Measurements from ENCODE around the gene ENSA.
"Not testable (repeated sequence)": the region's sequence is repeated elsewhere in the genome, so short reads cannot be mapped to it uniquely, and the experiment has no call there.

ENSA gene

DNA sequence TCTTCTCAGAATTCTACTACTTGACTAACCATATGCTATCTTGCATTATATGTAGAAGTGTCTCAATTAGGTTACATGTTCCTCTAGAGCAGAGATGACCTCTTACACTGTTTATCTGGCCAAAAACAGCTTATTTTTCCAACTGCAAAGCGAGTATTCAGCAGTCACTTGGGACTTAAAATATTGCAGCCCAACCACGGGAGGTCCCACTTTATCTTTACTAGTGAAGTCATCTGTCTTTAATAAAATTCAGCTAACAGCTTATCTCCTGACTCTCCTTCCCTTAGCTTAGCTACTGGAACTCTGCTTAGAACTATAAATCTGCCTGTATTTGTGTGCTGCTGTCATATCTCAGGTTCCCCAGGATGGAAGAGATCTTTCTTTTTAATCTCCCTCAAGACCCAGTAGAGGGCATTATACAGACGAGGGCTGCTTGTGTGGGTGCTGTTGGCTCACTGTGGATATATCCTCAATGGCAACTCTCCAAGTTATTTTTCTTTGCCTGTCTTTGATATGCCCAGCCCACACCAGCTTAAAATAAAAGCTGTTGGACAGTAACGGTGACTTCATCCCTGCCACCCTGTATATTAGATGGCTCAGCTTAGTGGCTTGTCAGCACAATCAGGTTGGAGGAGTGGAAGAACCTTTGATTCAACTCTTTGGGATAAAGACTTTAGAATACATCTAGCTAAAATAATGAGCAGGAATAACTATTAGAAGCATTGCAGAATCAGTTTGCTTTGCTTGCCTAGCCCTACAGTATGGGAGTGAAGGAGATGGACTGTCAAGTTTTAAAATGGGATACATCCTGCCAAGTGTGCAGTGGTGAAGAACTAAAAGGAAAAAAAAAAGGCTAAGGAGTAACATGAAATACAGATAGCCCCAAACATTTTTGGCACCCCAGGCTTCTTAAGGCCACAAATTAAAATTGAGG, 9.6 kb downstream of the ENSA start:
- Histone ChIP-seq H3K4me3 (ENCODE audit: low read length) (no peak overlapping the region), H3K27ac (ENCODE audit: low read length) (no peak overlapping the region), H3K9me3 (ENCODE audit: insufficient read depth, low read depth, low read length) (no peaks in the 10 kb centered on the region), H3K4me1 (ENCODE audit: insufficient read depth, low read length) (no peaks in the 10 kb centered on the region), H3K9ac (ENCODE audit: low read depth, low read length) (no peak overlapping the region), H3K27me3 (ENCODE audit: insufficient read depth, low read length) (no peaks in the 10 kb centered on the region), H3K36me3 (ENCODE audit: insufficient read depth, low read depth, low read length) (peaks cover 96% of the 10 kb centered on the region)

DNA sequence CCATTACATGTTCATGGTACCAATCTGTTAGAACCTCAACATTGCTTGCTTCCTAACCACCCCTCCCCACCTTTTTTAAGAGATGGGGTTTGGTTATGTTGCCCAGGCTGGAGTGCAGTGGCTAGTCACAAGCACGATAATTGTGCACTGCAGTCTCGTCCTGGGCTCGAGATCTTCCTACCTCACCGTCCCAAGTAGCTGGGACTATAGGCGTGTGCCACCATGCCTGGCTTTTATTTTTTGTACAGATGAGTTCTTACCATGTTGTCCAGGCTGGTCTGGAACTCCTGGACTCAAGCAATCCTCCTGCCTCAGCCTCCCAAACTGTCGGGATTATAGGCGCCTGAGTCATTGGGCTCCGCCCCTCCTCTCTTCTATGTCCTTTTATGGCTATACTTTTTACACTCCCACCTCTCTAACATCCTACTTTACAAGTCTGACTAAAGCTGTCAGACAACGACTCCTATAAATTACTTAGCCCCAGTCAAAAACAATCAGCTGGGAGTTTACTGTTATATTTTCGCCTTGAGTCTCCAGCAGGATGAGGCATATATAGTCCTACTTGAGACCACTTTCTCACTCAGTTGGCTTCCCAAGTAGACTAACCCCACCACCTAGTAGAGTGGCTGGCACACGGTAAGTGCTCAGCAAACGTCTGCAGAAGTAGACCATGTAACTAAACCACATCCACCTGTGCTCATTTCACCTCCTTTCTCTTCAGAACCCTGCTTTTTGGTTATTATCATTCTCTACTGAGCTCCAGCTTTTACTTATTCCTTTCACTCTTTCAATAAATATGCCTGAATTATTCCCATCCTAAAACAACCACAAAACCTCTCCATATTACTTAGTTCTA, 13.8 kb downstream of the ENSA start:
- Histone ChIP-seq H3K27ac (ENCODE audit: low read length) (no peak overlapping the region), H3K4me1 (ENCODE audit: insufficient read depth, low read length) (peaks cover 6% of the 10 kb centered on the region; the same call in 1 of the 2 replicates), H3K9ac (ENCODE audit: low read depth, low read length) (no peak overlapping the region), H3K36me3 (ENCODE audit: insufficient read depth, low read depth, low read length) (peaks cover 84% of the 10 kb centered on the region), H3K27me3 (ENCODE audit: insufficient read depth, low read length) (no peaks in the 10 kb centered on the region), H3K4me3 (ENCODE audit: low read length) (no peak overlapping the region), H3K9me3 (ENCODE audit: insufficient read depth, low read depth, low read length) (no peaks in the 10 kb centered on the region)

DNA sequence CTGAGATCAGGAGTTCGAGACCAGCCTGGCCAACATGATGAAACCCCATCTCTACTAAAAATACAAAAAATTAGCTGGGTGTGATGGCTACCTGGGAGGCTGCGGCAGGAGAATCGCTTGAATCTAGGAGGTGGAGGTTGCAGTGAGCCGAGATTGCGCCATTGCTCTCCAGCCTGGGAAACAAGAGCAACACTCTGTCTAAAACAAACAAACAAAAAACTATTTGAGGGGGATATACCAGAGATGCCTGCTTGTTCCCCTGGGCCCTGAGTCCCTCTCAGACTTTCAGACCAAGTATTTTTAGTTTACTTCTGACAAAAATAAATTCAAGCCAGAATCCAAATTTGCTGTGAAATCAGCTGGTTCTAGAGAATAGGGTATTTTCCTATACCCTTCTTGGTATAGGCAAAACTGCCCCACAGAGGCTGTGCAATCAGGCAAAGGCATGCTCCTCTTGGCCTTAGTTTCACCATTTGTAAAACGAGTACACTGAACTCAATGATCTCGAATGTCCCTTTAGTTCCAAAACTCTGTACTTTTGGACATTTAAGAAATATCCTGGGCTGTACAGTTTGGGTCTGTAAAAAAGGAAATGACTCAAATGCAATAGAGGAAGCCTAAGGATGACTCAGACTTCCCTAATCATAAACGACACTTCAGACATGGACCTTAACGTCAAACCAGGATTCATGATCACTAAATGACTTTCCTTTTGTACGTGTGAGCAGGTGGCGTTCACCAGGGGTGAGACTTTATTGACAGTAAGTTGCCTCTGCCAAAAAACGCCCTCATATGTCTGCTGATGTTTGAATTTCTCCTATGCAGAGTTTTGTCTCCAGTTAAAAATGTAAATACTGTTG, 16.1 kb downstream of the ENSA start:
- H3K9ac ChIP-seq (ENCODE audit: low read depth, low read length) = no peak overlapping the region
- H3K27ac ChIP-seq (ENCODE audit: low read length) = no peak overlapping the region
- H3K9me3 ChIP-seq (ENCODE audit: insufficient read depth, low read depth, low read length) = no peaks in the 10 kb centered on the region
- peaks cover 17% of the 10 kb centered on the region for H3K4me1 ChIP-seq (ENCODE audit: insufficient read depth, low read length)
- H3K4me3 ChIP-seq (ENCODE audit: low read length) = no peak overlapping the region
- no peaks in the 10 kb centered on the region for H3K27me3 ChIP-seq (ENCODE audit: insufficient read depth, low read length)
- peaks cover 62% of the 10 kb centered on the region for H3K36me3 ChIP-seq (ENCODE audit: insufficient read depth, low read depth, low read length)

DNA sequence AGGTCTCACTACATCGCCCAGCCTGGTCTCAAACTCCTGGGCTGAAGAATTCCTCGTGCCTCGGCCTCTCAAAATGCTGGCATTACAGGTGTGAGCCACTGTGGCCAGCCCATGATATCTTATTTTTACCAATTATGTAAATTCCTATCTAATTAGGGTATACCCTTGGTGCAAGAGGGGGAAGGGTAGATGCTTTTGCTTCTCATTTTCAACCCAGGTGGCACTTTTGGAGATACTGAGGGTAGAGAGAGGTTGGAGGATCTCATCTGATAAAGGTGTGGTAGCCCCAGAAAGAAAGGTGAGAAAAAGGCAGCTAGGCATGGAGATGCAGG, 17.4 kb downstream of the ENSA start:
- peaks cover 49% of the 10 kb centered on the region for H3K36me3 ChIP-seq (ENCODE audit: insufficient read depth, low read depth, low read length)
- H3K27ac ChIP-seq (ENCODE audit: low read length) = peak overlapping the region; percentile 20
- no peak overlapping the region for H3K4me3 ChIP-seq (ENCODE audit: low read length)
- peaks cover 17% of the 10 kb centered on the region for H3K4me1 ChIP-seq (ENCODE audit: insufficient read depth, low read length)
- H3K9ac ChIP-seq (ENCODE audit: low read depth, low read length) = no peak overlapping the region
- H3K27me3 ChIP-seq (ENCODE audit: insufficient read depth, low read length) = no peaks in the 10 kb centered on the region
- no peaks in the 10 kb centered on the region for H3K9me3 ChIP-seq (ENCODE audit: insufficient read depth, low read depth, low read length)

DNA sequence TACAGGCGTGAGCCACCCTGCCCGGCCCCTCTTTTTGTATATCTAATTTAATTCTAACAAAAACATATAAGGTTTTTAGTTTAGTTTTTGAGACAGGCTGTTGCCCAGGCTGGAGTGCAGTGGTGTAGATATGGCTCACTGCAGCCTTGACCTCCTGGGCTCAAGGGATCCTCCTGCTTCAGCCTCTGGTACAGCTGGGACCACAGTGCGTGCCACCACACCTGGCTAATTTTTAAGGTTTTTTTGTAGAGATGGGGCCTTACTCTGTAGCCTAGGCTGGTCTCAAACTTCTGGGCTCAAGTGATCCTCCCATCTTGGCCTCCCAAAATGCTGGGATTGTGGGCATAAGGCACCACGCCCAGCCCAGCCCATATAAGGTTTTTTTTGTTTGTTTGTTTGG, 18.8 kb downstream of the ENSA start:
- Histone ChIP-seq H3K4me3 (ENCODE audit: low read length) (no peak overlapping the region), H3K36me3 (ENCODE audit: insufficient read depth, low read depth, low read length) (peaks cover 35% of the 10 kb centered on the region; the same call in 1 of the 2 replicates), H3K9me3 (ENCODE audit: insufficient read depth, low read depth, low read length) (no peaks in the 10 kb centered on the region), H3K4me1 (ENCODE audit: insufficient read depth, low read length) (peaks cover 17% of the 10 kb centered on the region), H3K9ac (ENCODE audit: low read depth, low read length) (no peak overlapping the region), H3K27me3 (ENCODE audit: insufficient read depth, low read length) (no peaks in the 10 kb centered on the region), H3K27ac (ENCODE audit: low read length) (no peak overlapping the region)

DNA sequence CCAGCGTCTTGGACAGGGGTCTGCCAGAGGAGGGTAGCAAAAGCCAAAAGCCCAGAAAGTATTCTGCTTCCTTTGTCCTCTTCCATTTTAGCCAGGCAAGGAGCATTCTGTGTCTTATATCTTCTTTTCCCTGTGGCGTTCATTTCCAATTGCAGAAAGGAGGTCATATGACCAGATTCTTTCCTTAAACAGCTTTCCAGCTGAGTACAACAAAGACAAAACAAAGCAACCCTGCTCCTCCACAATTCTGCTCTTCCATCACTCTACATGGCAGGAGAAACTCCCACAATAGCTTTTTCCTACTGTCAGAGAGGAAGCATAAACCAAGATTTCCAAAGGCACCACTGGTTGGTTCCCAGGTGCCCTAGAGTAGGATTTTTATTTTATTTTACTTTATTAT, 19.7 kb downstream of the ENSA start:
- H3K4me1 ChIP-seq (ENCODE audit: insufficient read depth, low read length) = peaks cover 21% of the 10 kb centered on the region
- peak overlapping the region; percentile 56; the same call in 1 of the 2 replicates for H3K9ac ChIP-seq (ENCODE audit: low read depth, low read length)
- peaks cover 29% of the 10 kb centered on the region; the same call in 1 of the 2 replicates for H3K36me3 ChIP-seq (ENCODE audit: insufficient read depth, low read depth, low read length)
- H3K4me3 ChIP-seq (ENCODE audit: low read length) = no peak overlapping the region
- H3K27ac ChIP-seq (ENCODE audit: low read length) = peak overlapping the region; percentile 50
- H3K27me3 ChIP-seq (ENCODE audit: insufficient read depth, low read length) = no peaks in the 10 kb centered on the region
- H3K9me3 ChIP-seq (ENCODE audit: insufficient read depth, low read depth, low read length) = no peaks in the 10 kb centered on the region

DNA sequence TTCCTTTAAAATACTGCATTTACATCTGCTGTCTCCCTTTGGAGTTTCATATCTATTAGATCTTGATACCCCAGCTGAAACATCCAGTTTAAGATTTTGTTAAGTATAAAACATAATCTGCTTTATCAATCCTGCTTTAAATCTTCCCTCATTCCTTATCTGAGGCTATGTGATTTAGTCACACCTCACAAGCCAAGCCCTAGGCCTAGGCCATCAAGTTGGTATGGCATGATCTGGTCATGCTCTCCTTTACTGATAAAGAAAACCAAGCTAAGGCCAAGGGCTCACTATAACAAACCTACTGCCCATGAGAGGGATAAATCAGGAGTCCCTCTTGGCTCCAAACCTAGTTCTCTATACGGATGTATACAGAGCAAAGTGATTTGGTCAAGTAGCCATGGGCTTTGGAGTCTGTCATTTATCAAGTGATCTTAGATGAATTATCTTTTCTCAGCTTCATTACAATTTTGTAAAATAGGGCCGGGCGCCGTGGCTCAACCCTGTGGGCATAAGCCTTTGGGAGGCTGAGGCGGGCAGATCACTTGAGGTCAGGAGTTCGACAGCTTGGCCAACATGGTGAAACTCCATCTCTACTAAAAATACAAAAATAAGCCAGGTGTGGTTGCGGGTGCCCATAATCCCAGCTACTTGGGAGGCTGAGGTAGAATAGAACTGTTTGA, 22.8 kb downstream of the ENSA start:
- H3K4me3 ChIP-seq (ENCODE audit: low read length) = no peak overlapping the region
- no peak overlapping the region for H3K27ac ChIP-seq (ENCODE audit: low read length)
- no peak overlapping the region for H3K9ac ChIP-seq (ENCODE audit: low read depth, low read length)
- H3K27me3 ChIP-seq (ENCODE audit: insufficient read depth, low read length) = no peaks in the 10 kb centered on the region
- no peaks in the 10 kb centered on the region for H3K9me3 ChIP-seq (ENCODE audit: insufficient read depth, low read depth, low read length)
- H3K36me3 ChIP-seq (ENCODE audit: insufficient read depth, low read depth, low read length) = peaks cover 5% of the 10 kb centered on the region; the same call in 1 of the 2 replicates
- peaks cover 31% of the 10 kb centered on the region for H3K4me1 ChIP-seq (ENCODE audit: insufficient read depth, low read length)

DNA sequence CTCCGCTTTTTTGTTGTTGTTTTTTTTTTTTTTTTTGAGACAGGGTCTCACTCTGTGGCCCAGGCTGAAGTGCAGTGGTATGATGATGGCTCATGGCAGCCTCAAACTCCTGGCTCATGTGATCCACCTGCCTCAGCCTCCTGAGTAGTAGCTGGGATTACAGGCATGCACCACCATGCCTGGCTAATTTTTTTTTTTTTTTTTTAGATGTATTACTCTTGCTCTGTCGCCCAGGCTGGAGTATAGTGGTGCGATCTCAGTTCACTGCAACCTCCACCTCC, 24.0 kb downstream of the ENSA start:
- Histone ChIP-seq H3K9ac (ENCODE audit: low read depth, low read length) (peak overlapping the region; percentile 70; the same call in 1 of the 2 replicates), H3K27ac (ENCODE audit: low read length) (peak overlapping the region; percentile 65), H3K4me1 (ENCODE audit: insufficient read depth, low read length) (peaks cover 31% of the 10 kb centered on the region)
- H3K9me3 ChIP-seq (ENCODE audit: insufficient read depth, low read depth, low read length); H3K36me3 ChIP-seq (ENCODE audit: insufficient read depth, low read depth, low read length); H3K27me3 ChIP-seq (ENCODE audit: insufficient read depth, low read length); H3K4me3 ChIP-seq (ENCODE audit: low read length): not testable (repeated sequence)

DNA sequence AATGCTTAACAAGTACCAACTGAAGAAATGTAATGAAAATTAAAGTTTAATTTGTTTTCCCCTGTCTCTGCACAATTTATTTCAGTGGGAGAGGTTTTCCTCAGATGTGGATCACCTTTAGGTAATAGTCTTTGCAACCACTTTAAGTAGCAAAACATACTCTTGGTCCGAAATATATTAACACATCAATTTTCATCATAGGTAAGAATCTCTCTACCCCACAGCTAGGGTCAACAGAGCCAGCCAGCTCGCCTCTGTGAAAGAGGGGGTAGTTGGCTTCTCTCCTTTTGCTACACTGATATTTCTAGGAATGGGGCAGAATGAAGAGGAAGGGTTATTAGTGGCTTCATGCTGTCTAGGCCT, 25.2 kb downstream of the ENSA start:
- no peaks in the 10 kb centered on the region for H3K9me3 ChIP-seq (ENCODE audit: insufficient read depth, low read depth, low read length)
- H3K9ac ChIP-seq (ENCODE audit: low read depth, low read length) = peak overlapping the region; percentile 70; the same call in 1 of the 2 replicates
- H3K27ac ChIP-seq (ENCODE audit: low read length) = peak overlapping the region; percentile 65

DNA sequence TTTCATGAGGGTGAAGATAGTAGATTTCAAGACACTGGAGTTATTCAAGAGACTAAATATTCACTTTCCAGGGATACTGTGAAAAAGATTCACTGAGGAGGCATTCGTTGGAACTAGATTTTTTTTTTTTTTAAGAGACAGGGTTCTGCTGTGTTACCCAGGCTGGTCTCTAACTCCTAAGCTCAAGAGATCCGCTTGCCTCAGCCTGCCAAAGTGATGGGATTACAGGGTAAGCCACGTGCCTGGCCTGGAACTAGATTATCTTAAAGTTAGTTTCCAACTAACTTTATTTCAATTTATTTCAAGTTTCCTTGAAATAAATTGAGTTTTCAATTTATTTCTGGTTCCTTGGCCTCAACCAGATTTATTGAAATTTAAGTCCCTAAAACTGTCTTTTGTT, 25.7 kb downstream of the ENSA start:
- Histone ChIP-seq H3K27ac (ENCODE audit: low read length) (peak overlapping the region; percentile 65), H3K9me3 (ENCODE audit: insufficient read depth, low read depth, low read length) (no peaks in the 10 kb centered on the region)

More for the DNA sequence above, 25.2 kb downstream of the ENSA start:
- H3K4me1 ChIP-seq (ENCODE audit: insufficient read depth, low read length) = peaks cover 21% of the 10 kb centered on the region
- H3K36me3 ChIP-seq (ENCODE audit: insufficient read depth, low read depth, low read length) = no peaks in the 10 kb centered on the region; the same call in 1 of the 2 replicates
- peak overlapping the region; percentile 23; the same call in 1 of the 2 replicates for H3K4me3 ChIP-seq (ENCODE audit: low read length)
- no peaks in the 10 kb centered on the region for H3K27me3 ChIP-seq (ENCODE audit: insufficient read depth, low read length)

DNA sequence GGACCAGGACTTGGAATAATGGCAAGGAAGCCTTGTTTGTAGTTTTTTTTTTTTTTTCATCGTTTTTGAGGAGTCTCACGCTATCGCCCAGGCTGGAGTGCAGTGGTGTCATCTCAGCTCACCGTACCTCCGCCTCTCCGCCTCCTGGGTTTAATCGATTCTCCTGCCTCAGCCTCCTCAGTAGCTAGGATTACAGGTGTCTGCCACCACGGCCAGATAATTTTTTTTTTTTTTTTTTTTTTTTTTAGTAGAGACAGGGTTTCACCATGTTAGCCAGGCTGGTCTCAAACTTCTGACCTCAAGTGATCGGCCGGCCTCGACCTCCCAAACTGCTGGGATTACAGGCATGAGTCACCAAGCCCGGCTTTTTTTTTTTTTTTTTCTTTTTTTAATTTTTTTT, 27.0 kb downstream of the ENSA start:
- not testable (repeated sequence) for H3K27ac ChIP-seq (ENCODE audit: low read length); H3K36me3 ChIP-seq (ENCODE audit: insufficient read depth, low read depth, low read length); H3K9me3 ChIP-seq (ENCODE audit: insufficient read depth, low read depth, low read length); H3K27me3 ChIP-seq (ENCODE audit: insufficient read depth, low read length); H3K4me3 ChIP-seq (ENCODE audit: low read length); H3K9ac ChIP-seq (ENCODE audit: low read depth, low read length)
- H3K4me1 ChIP-seq (ENCODE audit: insufficient read depth, low read length) = peaks cover 20% of the 10 kb centered on the region

More for the DNA sequence above, 25.7 kb downstream of the ENSA start:
- Histone ChIP-seq H3K36me3 (ENCODE audit: insufficient read depth, low read depth, low read length) (no peaks in the 10 kb centered on the region; the same call in 1 of the 2 replicates), H3K9ac (ENCODE audit: low read depth, low read length) (peak overlapping the region; percentile 70; the same call in 1 of the 2 replicates), H3K4me1 (ENCODE audit: insufficient read depth, low read length) (peaks cover 20% of the 10 kb centered on the region), H3K4me3 (ENCODE audit: low read length) (no peak overlapping the region), H3K27me3 (ENCODE audit: insufficient read depth, low read length) (no peaks in the 10 kb centered on the region)

All from iPS-20b (cell line).